PC-3 (cell line): ENCODE measurements around the gene CHD9. TPM values are rescaled to one million over a fixed set of nuclear protein-coding genes. Genes with fewer than 3 reads are reported as not detected.
"Not testable (repeated sequence)": the region's sequence is repeated elsewhere in the genome, so short reads cannot be mapped to it uniquely, and the experiment has no call there.

Experiments used
- ATAC-seq: fragments of 200-7000 bp; cut with Tn5 transposase; 2 replicates; pipeline ENCODE4 v1.9.1; 2020; ENCODE audit warnings: mild to moderate bottlenecking, moderate library complexity
- BruUV-seq: library from RNA; stranded (reverse); fragments of 400-500 nt; replicated peaks from 2 replicates; lab custom pipeline; 2021; lab: Mats Ljungman, UMichigan
- CTCF ChIA-PET: fragments of 300-600 bp; sonication (Branson Sonifier 250); formaldehyde crosslinking; loops from one replicate; lab custom pipeline; 2022; ENCODE audit warnings: antibody characterized with exemption; lab: Charles Lee
- POLR2A ChIA-PET: fragments of 300-600 bp; sonication (Branson Sonifier 250); formaldehyde crosslinking; loops from one replicate; lab custom pipeline; 2022; ENCODE audit warnings: antibody characterized with exemption; ENCODE audit not compliant: unreplicated experiment; lab: Charles Lee
- DNase-seq: peaks from one replicate; pipeline ENCODE4 v3.0.0-alpha.2; 2015
- H2AFZ ChIP-seq: fragments of 300-600 bp; sonication (generic); 2 replicates; pipeline ENCODE4 v1.6.0; 2016; ENCODE audit warnings: antibody characterized with exemption, low read length
- H3F3A ChIP-seq: fragments of 300-600 bp; sonication (generic); one replicate; pipeline ENCODE4 v1.6.0; 2017; ENCODE audit warnings: antibody characterized with exemption, low read length, control low read depth, mild to moderate bottlenecking; ENCODE audit not compliant: unreplicated experiment
- H3K27ac ChIP-seq: fragments of 300-600 bp; sonication (generic); 2 replicates; pipeline ENCODE4 v1.5.1; 2016; ENCODE audit warnings: mild to moderate bottlenecking, low read length
- H3K27me3 ChIP-seq: fragments of 300-600 bp; sonication (generic); 2 replicates; pipeline ENCODE4 v1.6.1; 2016; ENCODE audit warnings: low read length, mixed read lengths
- H3K36me3 ChIP-seq: fragments of 300-600 bp; sonication (generic); 2 replicates; pipeline ENCODE4 v1.6.1; 2016; ENCODE audit warnings: low read depth, mixed run types, low read length, mixed read lengths
- H3K4me1 ChIP-seq: fragments of 300-600 bp; sonication (generic); 2 replicates; pipeline ENCODE4 v1.5.1; 2016; ENCODE audit warnings: low read length; ENCODE audit not compliant: insufficient read depth
- H3K4me2 ChIP-seq: fragments of 300-600 bp; sonication (generic); 2 replicates; pipeline ENCODE4 v1.6.0; 2016; ENCODE audit warnings: low read length
- H3K4me3 ChIP-seq: fragments of 300-600 bp; sonication (generic); 2 replicates; pipeline ENCODE4 v1.5.1; 2016; ENCODE audit warnings: mild to moderate bottlenecking, low read length, mixed read lengths
- H3K79me2 ChIP-seq: fragments of 300-600 bp; sonication (generic); 2 replicates; pipeline ENCODE4 v1.6.1; 2017; ENCODE audit warnings: low read length, mixed read lengths
- H3K9ac ChIP-seq: fragments of 300-600 bp; sonication (generic); 2 replicates; pipeline ENCODE4 v1.6.0; 2016; ENCODE audit warnings: mild to moderate bottlenecking, low read length
- H3K9me2 ChIP-seq: fragments of 300-600 bp; sonication (generic); replicated peaks from 2 replicates; pipeline ENCODE4 v1.6.1; 2016; ENCODE audit warnings: mixed run types, low read length, mixed read lengths
- H3K9me3 ChIP-seq: fragments of 300-600 bp; sonication (generic); 2 replicates; pipeline ENCODE4 v1.6.1; 2016; ENCODE audit warnings: low read length, mixed read lengths
- H4K20me1 ChIP-seq: fragments of 300-600 bp; sonication (generic); 2 replicates; pipeline ENCODE4 v1.6.1; 2016; ENCODE audit warnings: low read length, mixed read lengths
- EZH2 ChIP-seq: fragments of 300-600 bp; sonication (generic); IDR thresholded peaks from one replicate; pipeline ENCODE4 v1.6.1; 2017; ENCODE audit warnings: antibody characterized with exemption, mild to moderate bottlenecking, low read length; ENCODE audit not compliant: unreplicated experiment
- EZH2phosphoT487 ChIP-seq: fragments of 300-600 bp; sonication (generic); IDR thresholded peaks from 2 replicates; pipeline ENCODE4 v1.6.1; 2018; ENCODE audit warnings: mild to moderate bottlenecking, antibody characterized with exemption, low read length, borderline replicate concordance
- intact Hi-C: fragments of 100-400 bp; cut with micrococcal nuclease; formaldehyde crosslinking; loops from 2 replicates; pipeline ENCODE4 v1.9.0; 2023
- total RNA-seq: library from RNA; depleted of rRNA; stranded (reverse); fragments of >200 nt; gene quantifications from 2 replicates; pipeline ENCODE4 v1.2.3, GENCODE V29; 2014
- TF ChIP-seq, protein P1 (sequence below): fragments of 300-600 bp; sonication (generic); conservative IDR thresholded peaks from 2 replicates; pipeline ENCODE4 v1.5.1; 2017; ENCODE audit warnings: antibody characterized with exemption, low read depth, mild to moderate bottlenecking, low read length

Gene CHD9
- total RNA-seq, 1 experiment from 2014 or later, result 13.3 TPM

- TF ChIP-seq EZH2, result no peak
- Histone ChIP-seq H3F3A (no peaks in the 10 kb centered on the region), H3K27me3 (no peaks in the 10 kb centered on the region), H3K27ac (no peak overlapping the region), H4K20me1 (no peaks in the 10 kb centered on the region), H2AFZ (no peak overlapping the region), H3K9ac (no peak overlapping the region), H3K4me3 (no peak overlapping the region), H3K4me1 (no peaks in the 10 kb centered on the region), H3K9me3 (no peaks in the 10 kb centered on the region), H3K4me2 (no peak overlapping the region), H3K36me3 (peaks cover 8% of the 10 kb centered on the region; the same call in 1 of the 2 replicates), H3K9me2 (no peaks in the 10 kb centered on the region), H3K79me2 (no peaks in the 10 kb centered on the region)
- ChIA-PET CTCF (no interaction called here), POLR2A (no interaction called here)
- no TSS peak for BruUV-seq
- intact Hi-C loops, result no loop called here
- DNase-seq (no peak), ATAC-seq (no peak)
Observed at GRCh38 chr16:53320992-53321391, 266.2 kb downstream of the CHD9 start.

- DNase-seq (no peak), ATAC-seq (no peak)
- H3K4me2 ChIP-seq, result no peak overlapping the region
- ChIA-PET CTCF (no interaction called here), POLR2A (no interaction called here)
- peaks cover 6% of the 10 kb centered on the region; the same call in 1 of the 2 replicates for H3K36me3 ChIP-seq
- no peaks in the 10 kb centered on the region for H3K27me3 ChIP-seq
- H3F3A ChIP-seq, result no peaks in the 10 kb centered on the region
- intact Hi-C loops, result no loop called here
- no peaks in the 10 kb centered on the region for H3K79me2 ChIP-seq
- no peaks in the 10 kb centered on the region for H3K4me1 ChIP-seq
- no peak overlapping the region for H3K4me3 ChIP-seq
- H3K9ac ChIP-seq, result no peak overlapping the region
- BruUV-seq, result no TSS peak
- H2AFZ ChIP-seq, result no peak overlapping the region
- H3K9me3 ChIP-seq, result no peaks in the 10 kb centered on the region
- no peaks in the 10 kb centered on the region for H3K9me2 ChIP-seq
- H3K27ac ChIP-seq, result no peak overlapping the region
- no peak for TF ChIP-seq EZH2
- TF ChIP-seq, protein P1, sequence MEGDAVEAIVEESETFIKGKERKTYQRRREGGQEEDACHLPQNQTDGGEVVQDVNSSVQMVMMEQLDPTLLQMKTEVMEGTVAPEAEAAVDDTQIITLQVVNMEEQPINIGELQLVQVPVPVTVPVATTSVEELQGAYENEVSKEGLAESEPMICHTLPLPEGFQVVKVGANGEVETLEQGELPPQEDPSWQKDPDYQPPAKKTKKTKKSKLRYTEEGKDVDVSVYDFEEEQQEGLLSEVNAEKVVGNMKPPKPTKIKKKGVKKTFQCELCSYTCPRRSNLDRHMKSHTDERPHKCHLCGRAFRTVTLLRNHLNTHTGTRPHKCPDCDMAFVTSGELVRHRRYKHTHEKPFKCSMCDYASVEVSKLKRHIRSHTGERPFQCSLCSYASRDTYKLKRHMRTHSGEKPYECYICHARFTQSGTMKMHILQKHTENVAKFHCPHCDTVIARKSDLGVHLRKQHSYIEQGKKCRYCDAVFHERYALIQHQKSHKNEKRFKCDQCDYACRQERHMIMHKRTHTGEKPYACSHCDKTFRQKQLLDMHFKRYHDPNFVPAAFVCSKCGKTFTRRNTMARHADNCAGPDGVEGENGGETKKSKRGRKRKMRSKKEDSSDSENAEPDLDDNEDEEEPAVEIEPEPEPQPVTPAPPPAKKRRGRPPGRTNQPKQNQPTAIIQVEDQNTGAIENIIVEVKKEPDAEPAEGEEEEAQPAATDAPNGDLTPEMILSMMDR, result no peak
- no peak for TF ChIP-seq EZH2phosphoT487
- no peaks in the 10 kb centered on the region for H4K20me1 ChIP-seq
Observed at GRCh38 chr16:53323924-53324323, 269.1 kb downstream of the CHD9 start.

GRCh38 chr16:53330991-53331390 is 276.2 kb downstream of the CHD9 start:
- H3K27me3 ChIP-seq, intact Hi-C loops, ATAC-seq, H3K9me2 ChIP-seq, H3K36me3 ChIP-seq, H3K9me3 ChIP-seq, H3K27ac ChIP-seq, CTCF ChIA-PET, POLR2A ChIA-PET, H3K4me3 ChIP-seq, H2AFZ ChIP-seq, H3K4me1 ChIP-seq, H3F3A ChIP-seq, BruUV-seq, H3K4me2 ChIP-seq, H4K20me1 ChIP-seq, H3K9ac ChIP-seq, H3K79me2 ChIP-seq, DNase-seq: not testable (repeated sequence)

GRCh38 chr16:53334581-53334980 is 279.8 kb downstream of the CHD9 start:
- Histone ChIP-seq H4K20me1 (no peaks in the 10 kb centered on the region), H3K4me1 (no peaks in the 10 kb centered on the region), H3F3A (no peaks in the 10 kb centered on the region), H3K9me3 (no peaks in the 10 kb centered on the region), H3K36me3 (no peaks in the 10 kb centered on the region), H3K79me2 (no peaks in the 10 kb centered on the region), H3K4me2 (no peak overlapping the region), H2AFZ (no peak overlapping the region), H3K9ac (no peak overlapping the region), H3K27ac (no peak overlapping the region), H3K9me2 (no peaks in the 10 kb centered on the region), H3K27me3 (no peaks in the 10 kb centered on the region), H3K4me3 (no peak overlapping the region)
- intact Hi-C loops, result no loop called here
- DNase-seq (no peak), ATAC-seq (no peak)
- TF ChIP-seq EZH2phosphoT487, result no peak
- no peak for TF ChIP-seq EZH2
- no TSS peak for BruUV-seq
- ChIA-PET POLR2A (no interaction called here), CTCF (no interaction called here)
